GM21576 (cell line): Measurements from ENCODE around the gene SLFN11.
A peak's percentile ranks its signal among the peaks of the same experiment; 100 is the strongest.
"Not testable (repeated sequence)": the region's sequence is repeated elsewhere in the genome, so short reads cannot be mapped to it uniquely, and the experiment has no call there.

ENCODE experiments used
- ATAC-seq: cut with Tn5 transposase; IDR thresholded peaks from one replicate; pipeline ENCODE4 v1.9.1; 2021; ENCODE audit warnings: mild to moderate bottlenecking, moderate library complexity; ENCODE audit not compliant: unreplicated experiment

The SLFN11 gene

DNA sequence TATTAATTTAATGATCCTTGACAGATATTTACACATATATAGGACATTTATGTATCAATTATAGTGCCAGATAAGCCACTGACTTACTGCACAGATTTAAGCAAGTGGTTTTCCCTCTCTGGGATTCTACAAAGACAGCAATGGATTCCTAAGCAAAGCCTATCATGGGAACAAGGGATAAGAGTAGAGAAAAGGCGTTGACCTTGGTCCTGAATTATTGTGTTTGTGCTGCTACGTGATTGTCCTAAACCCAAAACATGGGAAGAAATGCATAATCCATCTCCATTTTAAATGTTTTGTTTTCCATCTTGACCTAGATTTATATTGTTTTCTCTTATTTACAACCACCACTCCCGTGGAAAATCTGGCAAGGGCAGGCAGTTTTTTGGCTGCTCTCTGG lies 14.0 kb downstream of the SLFN11 start:
- no peak for ATAC-seq

GRCh38 chr17:35352284-35352683 lies 21.1 kb downstream of the SLFN11 start:
- ATAC-seq = no peak

DNA sequence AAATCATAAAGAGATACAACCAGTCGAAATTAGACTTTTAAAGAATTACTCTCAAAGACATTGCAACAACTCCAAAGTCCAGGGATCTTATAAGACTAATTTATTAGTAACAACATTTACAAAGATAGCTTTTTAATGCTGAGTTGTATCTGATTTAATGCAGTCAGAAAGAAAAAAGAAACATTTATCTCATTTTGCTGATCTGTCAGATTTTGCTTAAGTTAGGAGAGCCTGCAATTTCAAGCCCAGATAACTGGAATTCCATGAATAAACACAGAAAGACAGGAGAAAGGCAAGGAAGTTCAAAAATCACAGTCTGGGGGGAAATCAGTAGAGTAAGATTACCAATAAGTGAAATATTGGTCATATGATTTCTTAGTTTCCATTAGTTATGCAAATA lies 22.9 kb downstream of the SLFN11 start:
- ATAC-seq = no peak

- no peak for ATAC-seq
These were observed 27.3 kb downstream of the SLFN11 start for GRCh38 chr17:35345926-35346771.

DNA sequence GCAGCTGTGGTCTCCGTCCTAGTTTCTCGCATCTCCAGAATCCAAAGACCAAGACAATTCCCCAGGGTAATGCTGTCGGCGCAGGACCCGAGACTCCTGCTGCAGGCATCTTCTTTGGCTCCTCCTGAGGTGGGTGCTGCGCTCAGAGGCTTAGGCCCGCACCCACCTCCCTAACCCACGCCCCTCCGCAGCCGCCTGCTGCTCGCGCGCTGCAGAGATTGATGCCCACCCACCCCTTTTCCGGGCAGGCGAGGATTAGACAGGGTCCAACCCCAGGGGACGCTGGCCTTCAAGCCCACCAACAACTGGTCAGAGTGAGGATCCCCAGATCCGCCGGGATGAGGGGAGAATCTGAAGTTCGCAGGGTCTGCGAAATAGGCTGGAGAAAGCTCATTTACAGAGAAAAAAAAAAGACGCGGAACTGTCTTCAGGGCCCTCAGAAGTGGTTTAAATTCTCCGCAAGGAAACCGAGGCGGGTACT lies 27.9 kb downstream of the SLFN11 start:
- no peak for ATAC-seq

- ATAC-seq = no peak
These were observed 29.2 kb downstream of the SLFN11 start for GRCh38 chr17:35344262-35344661.

DNA sequence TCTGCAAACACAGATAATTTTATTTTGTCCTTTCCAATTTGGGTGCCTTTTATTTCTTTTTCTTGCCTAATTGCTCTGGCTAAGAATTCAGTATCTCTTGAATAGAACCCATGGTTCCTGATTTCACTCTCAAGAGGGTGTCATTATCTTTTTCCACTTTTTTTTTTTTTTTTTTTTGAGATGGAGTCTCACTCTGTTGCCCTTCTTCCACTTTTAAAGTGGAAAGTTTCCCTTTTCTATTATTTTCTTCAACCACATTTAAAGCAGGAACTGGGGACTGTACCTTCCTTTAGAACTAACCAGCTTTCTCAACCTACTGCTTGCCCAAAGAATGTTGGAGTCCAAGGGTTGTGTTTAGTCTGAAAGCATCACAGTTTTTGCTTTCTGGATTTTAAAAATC lies 31.1 kb downstream of the SLFN11 start:
- no peak for ATAC-seq

DNA sequence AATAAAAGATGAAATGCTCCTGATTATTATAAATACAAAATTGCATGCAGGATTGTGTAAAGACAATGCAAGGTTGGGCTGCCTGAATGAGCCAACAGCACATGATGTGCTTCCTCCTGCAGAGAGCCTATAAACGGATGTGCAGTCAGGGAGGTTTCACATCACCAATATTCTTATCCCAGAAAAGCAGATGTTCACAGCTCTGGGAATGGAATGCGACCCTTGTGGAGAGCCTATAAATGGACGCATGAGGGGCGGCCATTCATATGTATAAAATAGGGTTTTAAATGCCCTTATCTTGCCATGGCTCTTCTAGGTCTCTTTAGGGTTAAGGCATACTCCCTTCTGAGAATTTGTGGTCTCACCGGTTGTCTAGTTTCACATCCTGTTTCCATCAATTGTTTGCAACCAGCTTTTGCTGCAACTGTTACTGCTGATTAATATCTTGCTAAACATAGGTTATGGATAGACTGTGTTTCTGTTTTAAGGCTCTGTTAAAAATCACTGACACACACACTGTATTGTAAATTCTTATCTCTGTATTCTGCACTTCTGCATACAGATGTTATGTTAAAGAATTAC lies 31.9 kb downstream of the SLFN11 start:
- no peak for ATAC-seq

DNA sequence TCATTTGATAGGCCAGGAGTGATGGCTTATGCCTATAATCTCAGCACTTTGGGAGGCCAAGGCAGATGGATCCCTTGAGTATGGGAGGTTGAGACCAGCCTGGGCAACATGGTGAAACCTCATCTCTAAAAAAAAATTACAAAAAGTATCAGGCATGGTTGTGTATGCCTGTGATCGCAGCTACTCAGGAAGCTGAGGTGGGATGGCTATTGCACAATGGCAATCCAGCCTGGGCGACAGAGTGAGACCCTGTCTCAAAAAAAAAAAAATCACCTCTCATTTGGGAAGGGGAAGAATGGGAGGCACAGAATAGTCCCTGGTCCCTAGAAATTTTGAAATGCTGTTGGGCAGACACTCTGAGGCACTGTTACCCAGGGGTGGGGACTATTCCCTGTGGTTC lies 35.2 kb downstream of the SLFN11 start:
- no peak for ATAC-seq

DNA sequence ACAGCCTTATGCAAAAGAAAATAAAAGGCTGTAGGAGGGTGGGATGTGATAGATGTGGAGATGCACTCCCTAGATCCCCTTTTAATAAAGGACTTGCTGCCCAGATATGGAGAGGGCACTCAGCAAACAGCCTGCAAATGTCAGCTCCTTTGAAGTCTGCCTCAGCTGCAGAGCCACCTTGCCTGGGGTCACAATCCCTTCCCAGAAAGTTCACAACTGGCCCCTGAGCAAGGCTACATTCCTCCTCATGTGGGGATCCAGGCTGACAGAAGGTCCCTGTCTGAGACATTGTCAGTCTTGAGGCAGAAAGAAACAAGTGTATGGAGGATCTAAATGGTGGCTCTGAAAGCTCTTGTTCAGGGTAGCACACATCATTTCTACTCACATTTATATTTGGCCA lies 36.1 kb downstream of the SLFN11 start:
- ATAC-seq = no peak

GRCh38 chr17:35333578-35333977 lies 39.8 kb downstream of the SLFN11 start:
- ATAC-seq = not testable (repeated sequence)

GRCh38 chr17:35322749-35323148 lies 50.7 kb downstream of the SLFN11 start:
- no peak for ATAC-seq

DNA sequence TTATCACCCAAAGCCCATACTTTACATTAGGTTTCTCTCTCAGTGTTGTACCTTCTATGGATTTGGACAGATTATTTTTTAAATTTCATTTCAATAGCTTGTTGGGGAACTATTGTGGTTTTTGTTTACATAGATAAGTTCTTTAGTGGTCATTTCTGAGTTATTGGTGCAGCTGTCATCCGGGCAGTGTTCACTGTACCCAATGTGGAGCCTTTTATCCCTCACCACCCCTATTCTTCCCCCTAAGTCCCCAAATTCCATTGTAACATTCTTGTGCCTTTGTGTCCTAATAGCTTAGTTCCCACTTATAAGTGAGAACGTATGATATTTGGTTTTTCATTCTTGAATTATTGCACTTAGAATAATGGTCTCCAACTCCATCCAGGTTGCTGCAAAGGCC lies 57.5 kb downstream of the SLFN11 start:
- no peak for ATAC-seq

- ATAC-seq = no peak
These were observed 58.1 kb downstream of the SLFN11 start for GRCh38 chr17:35315283-35315682.

GRCh38 chr17:35314415-35315216 lies 58.8 kb downstream of the SLFN11 start:
- ATAC-seq = no peak

DNA sequence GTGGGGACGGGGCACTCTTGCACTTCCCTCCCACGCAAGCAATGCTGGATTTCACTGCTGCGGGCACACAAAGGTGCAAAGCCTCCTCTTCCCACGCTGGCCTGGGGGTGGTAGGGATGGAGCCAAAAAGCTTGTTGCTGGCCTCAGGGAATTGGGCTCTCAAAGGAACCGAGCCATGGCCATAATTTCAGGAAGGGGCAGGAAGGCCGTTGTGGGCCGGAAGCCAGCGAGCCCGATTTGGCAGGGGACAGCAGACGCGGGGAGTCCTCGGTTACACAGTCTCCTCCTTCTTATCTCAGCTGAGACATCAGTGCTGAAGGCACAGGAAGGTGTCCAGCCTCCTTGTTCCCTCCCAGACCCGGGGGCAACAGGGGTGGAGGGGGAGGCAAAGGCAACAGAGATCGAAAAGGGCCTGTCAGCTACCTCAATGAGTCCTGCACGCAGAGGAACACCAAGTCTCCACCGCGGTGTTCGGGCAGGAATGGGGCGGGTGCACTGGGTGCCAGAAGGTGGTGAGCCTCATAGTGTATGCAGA lies 59.5 kb downstream of the SLFN11 start:
- no peak for ATAC-seq

GRCh38 chr17:35312790-35313711 lies 60.4 kb downstream of the SLFN11 start:
- ATAC-seq = peak; percentile 52

GRCh38 chr17:35312346-35312745 lies 61.1 kb downstream of the SLFN11 start:
- no peak for ATAC-seq

DNA sequence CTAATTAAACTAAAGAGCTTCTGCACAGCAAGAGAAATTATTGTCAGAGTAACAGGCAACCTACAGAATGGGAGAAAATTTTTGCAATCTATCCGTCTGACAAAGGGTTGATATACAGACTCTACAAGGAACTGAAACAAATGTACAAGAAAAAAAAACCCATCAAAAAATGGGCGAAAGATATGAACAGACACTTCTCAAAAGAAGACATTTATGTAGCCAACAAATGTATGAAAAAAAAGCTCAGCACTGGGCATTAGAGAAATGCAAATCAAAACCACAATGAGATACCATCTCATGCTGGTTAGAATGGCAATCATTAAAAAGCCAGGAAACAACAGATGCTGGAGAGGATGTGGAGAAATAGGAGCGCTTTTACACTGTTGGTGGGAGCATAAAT lies 64.1 kb downstream of the SLFN11 start:
- not testable (repeated sequence) for ATAC-seq
